HG03442 (cell line): Measurements from ENCODE around the gene FZD8.

Experiments used
- ATAC-seq: cut with Tn5 transposase; IDR thresholded peaks from one replicate; pipeline ENCODE4 v1.9.1; 2021; ENCODE audit warnings: mild to moderate bottlenecking, moderate library complexity; ENCODE audit not compliant: unreplicated experiment

The FZD8 gene

GRCh38 chr10:35642793-35643114 lies 658 bp upstream of the FZD8 start:
- no peak for ATAC-seq

GRCh38 chr10:35641676-35642034 lies 441 bp downstream of the FZD8 start:
- peak; percentile 11 for ATAC-seq

- peak; percentile 27 for ATAC-seq
Measured at GRCh38 chr10:35640951-35641675, 983 bp downstream of the FZD8 start.

GRCh38 chr10:35640474-35640873 lies 1.6 kb downstream of the FZD8 start:
- ATAC-seq: peak; percentile 34

GRCh38 chr10:35639728-35640401 lies 2.2 kb downstream of the FZD8 start:
- no peak for ATAC-seq

- ATAC-seq: no peak
Measured at GRCh38 chr10:35639021-35639727, 2.9 kb downstream of the FZD8 start.

GRCh38 chr10:35638101-35638500 lies 4.0 kb downstream of the FZD8 start:
- no peak for ATAC-seq

- no peak for ATAC-seq
Measured at GRCh38 chr10:35637462-35637861, 4.6 kb downstream of the FZD8 start.

GRCh38 chr10:35636956-35637355 lies 5.1 kb downstream of the FZD8 start:
- no peak for ATAC-seq

- ATAC-seq: peak; percentile 72
Measured at GRCh38 chr10:35635576-35635975, 6.5 kb downstream of the FZD8 start.

- no peak for ATAC-seq
Measured at GRCh38 chr10:35633006-35633980, 8.8 kb downstream of the FZD8 start.

- ATAC-seq: no peak
Measured at GRCh38 chr10:35632027-35632426, 10.1 kb downstream of the FZD8 start.

GRCh38 chr10:35631404-35631803 lies 10.7 kb downstream of the FZD8 start:
- ATAC-seq: no peak

GRCh38 chr10:35626971-35627507 lies 15.1 kb downstream of the FZD8 start:
- no peak for ATAC-seq

- no peak for ATAC-seq
Measured at GRCh38 chr10:35614312-35614711, 27.8 kb downstream of the FZD8 start.

- no peak for ATAC-seq
Measured at GRCh38 chr10:35613597-35614226, 28.4 kb downstream of the FZD8 start.

- ATAC-seq: no peak
Measured at GRCh38 chr10:35613107-35613440, 29.0 kb downstream of the FZD8 start.

- no peak for ATAC-seq
Measured at GRCh38 chr10:35612385-35613106, 29.6 kb downstream of the FZD8 start.

GRCh38 chr10:35611750-35612149 lies 30.3 kb downstream of the FZD8 start:
- ATAC-seq: no peak

GRCh38 chr10:35608328-35608672 lies 33.8 kb downstream of the FZD8 start:
- no peak for ATAC-seq
